T47D (cell line): ENCODE measurements around the gene PRXL2B.
"Not testable (repeated sequence)": the region's sequence is repeated elsewhere in the genome, so short reads cannot be mapped to it uniquely, and the experiment has no call there.

ENCODE experiments used
- DNase-seq, 2 experiments: peaks; one replicate each; pipeline versions ENCODE4 v3.0.0 to v3.0.0-alpha.2; 2011 to 2012; ENCODE audit warnings: low read depth in 1 of 2, low spot score in 1 of 2
- JUND ChIP-seq: IDR thresholded peaks from 2 replicates; pipeline ENCODE4 v1.6.1; 2012; ENCODE audit warnings: low read depth
- in situ Hi-C: cut with HindIII; loops from 2 replicates; pipeline ENCODE4 v1.10.0; 2016; ENCODE audit warnings: low sequenced_read_pairs, low pct_unique_long_range_greater_than_20kb

PRXL2B gene

GRCh38 chr1:2573250-2573920 is 13.2 kb upstream of the PRXL2B start:
- in situ Hi-C loops, result no loop called here
- no peak for DNase-seq
- TF ChIP-seq JUND, result no peak

- DNase-seq, result no peak
- in situ Hi-C loops, result no loop called here
These were observed 12.2 kb upstream of the PRXL2B start for GRCh38 chr1:2574350-2574749.

GRCh38 chr1:2575801-2576663 is 10.5 kb upstream of the PRXL2B start:
- TF ChIP-seq JUND, result no peak
- DNase-seq, result no peak
- in situ Hi-C loops, result no loop called here

More at GRCh38 chr1:2574350-2574749, 12.2 kb upstream of the PRXL2B start:
- TF ChIP-seq JUND, result no peak

- in situ Hi-C loops, DNase-seq: not testable (repeated sequence)
These were observed 9.0 kb upstream of the PRXL2B start for GRCh38 chr1:2577565-2578075.

GRCh38 chr1:2578758-2579118 is 7.8 kb upstream of the PRXL2B start:
- TF ChIP-seq JUND, result no peak
- in situ Hi-C loops, result no loop called here
- no peak for DNase-seq

GRCh38 chr1:2580691-2581090 is 5.9 kb upstream of the PRXL2B start:
- no peak for TF ChIP-seq JUND
- DNase-seq, result no peak
- in situ Hi-C loops, result no loop called here

GRCh38 chr1:2582391-2582790 is 4.2 kb upstream of the PRXL2B start:
- in situ Hi-C loops, result no loop called here
- no peak for DNase-seq
- no peak for TF ChIP-seq JUND

- in situ Hi-C loops, result no loop called here
- TF ChIP-seq JUND, result no peak
- DNase-seq, result no peak
These were observed 3.2 kb upstream of the PRXL2B start for GRCh38 chr1:2583331-2583791.

GRCh38 chr1:2583871-2584351 is 2.7 kb upstream of the PRXL2B start:
- no peak for TF ChIP-seq JUND
- peak; percentile 63 to 78 for DNase-seq
- in situ Hi-C loops, result no loop called here

- DNase-seq, result no peak
- in situ Hi-C loops, result no loop called here
These were observed 1.8 kb upstream of the PRXL2B start for GRCh38 chr1:2584686-2585317.

GRCh38 chr1:2585318-2586092 is 1.1 kb upstream of the PRXL2B start:
- TF ChIP-seq JUND, result no peak
- in situ Hi-C loops, result no loop called here
- peak in 1 of 2 experiments; percentile 19 for DNase-seq

More at GRCh38 chr1:2584686-2585317, 1.8 kb upstream of the PRXL2B start:
- TF ChIP-seq JUND, result no peak

- TF ChIP-seq JUND, result no peak
- DNase-seq, result peak in 1 of 2 experiments; percentile 54
These were observed 688 bp downstream of the PRXL2B start for GRCh38 chr1:2587071-2587859.

More at GRCh38 chr1:2587071-2587859, 688 bp downstream of the PRXL2B start:
- in situ Hi-C loops, result no loop called here
